Measurements from ENCODE around the gene KLF1.

DNA sequence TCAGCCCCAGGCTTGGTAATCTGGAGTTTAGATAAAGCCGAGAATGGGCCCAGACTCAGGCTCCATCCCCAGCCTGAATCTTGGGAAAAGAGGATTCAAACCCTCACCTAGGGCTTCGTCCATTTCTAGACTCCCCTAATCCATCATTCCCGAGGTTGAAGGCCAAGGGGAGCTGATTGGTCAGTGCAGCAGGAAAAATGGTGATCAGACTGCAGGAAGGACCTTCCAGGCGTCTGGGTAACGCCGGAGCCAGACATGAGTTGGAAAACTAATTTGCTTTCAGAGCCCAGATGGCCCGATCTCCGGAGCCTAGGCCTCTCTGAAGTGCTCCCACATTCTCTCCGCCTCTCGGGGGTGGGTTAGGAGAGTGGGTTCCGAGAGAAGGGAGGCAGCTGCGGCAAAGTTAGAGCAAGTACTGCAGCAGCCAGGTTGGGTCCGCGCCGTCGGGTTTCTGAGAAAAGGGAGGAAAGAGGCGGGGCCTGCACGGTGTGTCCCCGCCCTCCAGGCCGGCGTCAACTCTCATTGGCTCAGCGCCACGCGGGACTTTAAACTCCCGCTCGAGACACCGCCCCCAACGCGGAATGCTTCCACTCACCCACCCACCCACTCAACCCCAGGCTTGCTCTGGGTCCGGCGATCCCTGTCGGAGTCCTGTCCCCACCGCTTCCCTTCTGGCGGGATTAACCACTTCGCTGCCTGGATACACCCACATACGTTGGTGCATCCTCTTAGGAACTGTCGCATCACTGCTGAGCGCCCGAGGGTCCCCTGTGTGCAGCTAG, 51.8 kb downstream of the KLF1 start:
- no peak for TF ChIP-seq POLR2AphosphoS5 (IDR thresholded peaks at IDR 0.05)
- TF ChIP-seq, protein P1, sequence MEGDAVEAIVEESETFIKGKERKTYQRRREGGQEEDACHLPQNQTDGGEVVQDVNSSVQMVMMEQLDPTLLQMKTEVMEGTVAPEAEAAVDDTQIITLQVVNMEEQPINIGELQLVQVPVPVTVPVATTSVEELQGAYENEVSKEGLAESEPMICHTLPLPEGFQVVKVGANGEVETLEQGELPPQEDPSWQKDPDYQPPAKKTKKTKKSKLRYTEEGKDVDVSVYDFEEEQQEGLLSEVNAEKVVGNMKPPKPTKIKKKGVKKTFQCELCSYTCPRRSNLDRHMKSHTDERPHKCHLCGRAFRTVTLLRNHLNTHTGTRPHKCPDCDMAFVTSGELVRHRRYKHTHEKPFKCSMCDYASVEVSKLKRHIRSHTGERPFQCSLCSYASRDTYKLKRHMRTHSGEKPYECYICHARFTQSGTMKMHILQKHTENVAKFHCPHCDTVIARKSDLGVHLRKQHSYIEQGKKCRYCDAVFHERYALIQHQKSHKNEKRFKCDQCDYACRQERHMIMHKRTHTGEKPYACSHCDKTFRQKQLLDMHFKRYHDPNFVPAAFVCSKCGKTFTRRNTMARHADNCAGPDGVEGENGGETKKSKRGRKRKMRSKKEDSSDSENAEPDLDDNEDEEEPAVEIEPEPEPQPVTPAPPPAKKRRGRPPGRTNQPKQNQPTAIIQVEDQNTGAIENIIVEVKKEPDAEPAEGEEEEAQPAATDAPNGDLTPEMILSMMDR (IDR thresholded peaks at IDR 0.05; ENCODE audit: poor library complexity, severe bottlenecking): no peak
- TF ChIP-seq, protein P2, sequence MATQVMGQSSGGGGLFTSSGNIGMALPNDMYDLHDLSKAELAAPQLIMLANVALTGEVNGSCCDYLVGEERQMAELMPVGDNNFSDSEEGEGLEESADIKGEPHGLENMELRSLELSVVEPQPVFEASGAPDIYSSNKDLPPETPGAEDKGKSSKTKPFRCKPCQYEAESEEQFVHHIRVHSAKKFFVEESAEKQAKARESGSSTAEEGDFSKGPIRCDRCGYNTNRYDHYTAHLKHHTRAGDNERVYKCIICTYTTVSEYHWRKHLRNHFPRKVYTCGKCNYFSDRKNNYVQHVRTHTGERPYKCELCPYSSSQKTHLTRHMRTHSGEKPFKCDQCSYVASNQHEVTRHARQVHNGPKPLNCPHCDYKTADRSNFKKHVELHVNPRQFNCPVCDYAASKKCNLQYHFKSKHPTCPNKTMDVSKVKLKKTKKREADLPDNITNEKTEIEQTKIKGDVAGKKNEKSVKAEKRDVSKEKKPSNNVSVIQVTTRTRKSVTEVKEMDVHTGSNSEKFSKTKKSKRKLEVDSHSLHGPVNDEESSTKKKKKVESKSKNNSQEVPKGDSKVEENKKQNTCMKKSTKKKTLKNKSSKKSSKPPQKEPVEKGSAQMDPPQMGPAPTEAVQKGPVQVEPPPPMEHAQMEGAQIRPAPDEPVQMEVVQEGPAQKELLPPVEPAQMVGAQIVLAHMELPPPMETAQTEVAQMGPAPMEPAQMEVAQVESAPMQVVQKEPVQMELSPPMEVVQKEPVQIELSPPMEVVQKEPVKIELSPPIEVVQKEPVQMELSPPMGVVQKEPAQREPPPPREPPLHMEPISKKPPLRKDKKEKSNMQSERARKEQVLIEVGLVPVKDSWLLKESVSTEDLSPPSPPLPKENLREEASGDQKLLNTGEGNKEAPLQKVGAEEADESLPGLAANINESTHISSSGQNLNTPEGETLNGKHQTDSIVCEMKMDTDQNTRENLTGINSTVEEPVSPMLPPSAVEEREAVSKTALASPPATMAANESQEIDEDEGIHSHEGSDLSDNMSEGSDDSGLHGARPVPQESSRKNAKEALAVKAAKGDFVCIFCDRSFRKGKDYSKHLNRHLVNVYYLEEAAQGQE (IDR thresholded peaks at IDR 0.05; ENCODE audit: borderline replicate concordance): no peak
